A673 (cell line): ENCODE results near the gene FAHD1. TPM values are rescaled to one million over a fixed set of nuclear protein-coding genes. Genes with fewer than 3 reads are reported as not detected.

Source experiments
- BruUV-seq: library from RNA; stranded (reverse); fragments of 400-500 nt; replicated peaks from 2 replicates; lab custom pipeline; 2021; lab: Mats Ljungman, UMichigan
- CTCF ChIA-PET: fragments of 300-600 bp; sonication (Branson Sonifier 250); formaldehyde crosslinking; loops from one replicate; lab custom pipeline; 2022; ENCODE audit warnings: antibody characterized with exemption; lab: Charles Lee
- POLR2A ChIA-PET: fragments of 300-600 bp; sonication (Branson Sonifier 250); formaldehyde crosslinking; loops from one replicate; lab custom pipeline; 2022; ENCODE audit warnings: antibody characterized with exemption; ENCODE audit not compliant: low non-redundant PET; lab: Charles Lee
- DNase-seq: peaks from one replicate; pipeline ENCODE4 v3.0.0-alpha.2; 2015; ENCODE audit warnings: low spot score
- H3K27ac ChIP-seq: fragments of 200-600 bp; sonication (generic); 2 replicates; pipeline ENCODE4 v1.5.1; 2016; ENCODE audit warnings: mixed run types, low read depth, mild to moderate bottlenecking, mixed read lengths, antibody characterized with exemption, low read length; ENCODE audit not compliant: poor library complexity, severe bottlenecking
- H3K27me3 ChIP-seq: fragments of 200-600 bp; sonication (generic); replicated peaks from 2 replicates; pipeline ENCODE4 v1.6.1; 2017; ENCODE audit warnings: mixed run types, low read depth, mild to moderate bottlenecking, mixed read lengths, antibody characterized with exemption, low read length; ENCODE audit not compliant: insufficient read depth, poor library complexity
- H3K36me3 ChIP-seq: fragments of 200-600 bp; sonication (generic); 2 replicates; pipeline ENCODE4 v1.6.1; 2016; ENCODE audit warnings: mixed run types, mild to moderate bottlenecking, mixed read lengths, antibody characterized with exemption, low read length; ENCODE audit not compliant: insufficient read depth, poor library complexity, severe bottlenecking
- H3K4me1 ChIP-seq: fragments of 200-600 bp; sonication (generic); 2 replicates; pipeline ENCODE4 v1.6.1; 2017; ENCODE audit warnings: mixed run types, mild to moderate bottlenecking, mixed read lengths, antibody characterized with exemption, low read length; ENCODE audit not compliant: insufficient read depth, poor library complexity, severe bottlenecking
- H3K4me3 ChIP-seq: fragments of 200-600 bp; sonication (generic); 2 replicates; pipeline ENCODE4 v1.5.1; 2016; ENCODE audit warnings: low read depth, mixed run types, mild to moderate bottlenecking, mixed read lengths, low read length; ENCODE audit not compliant: poor library complexity, severe bottlenecking
- H3K9me3 ChIP-seq: fragments of 200-600 bp; sonication (generic); 2 replicates; pipeline ENCODE4 v1.6.1; 2016; ENCODE audit warnings: mixed run types, low read depth, mild to moderate bottlenecking, mixed read lengths, antibody characterized with exemption, low read length; ENCODE audit not compliant: poor library complexity, severe bottlenecking
- EZH2 ChIP-seq: fragments of 200-600 bp; sonication (generic); IDR thresholded peaks from 2 replicates; pipeline ENCODE4 v1.6.1; 2017; ENCODE audit warnings: borderline replicate concordance, low read depth, mild to moderate bottlenecking, mixed read lengths, antibody characterized with exemption, low read length; ENCODE audit not compliant: poor library complexity, severe bottlenecking
- intact Hi-C: fragments of 100-400 bp; cut with micrococcal nuclease; formaldehyde crosslinking; loops from one replicate; pipeline ENCODE4 v1.10.0; 2022; ENCODE audit not compliant: unreplicated experiment
- total RNA-seq: library from RNA; stranded (reverse); gene quantifications from 2 replicates; pipeline ENCODE4 v1.2.3, GENCODE V29; 2021
- TF ChIP-seq, protein P1 (sequence below): fragments of 300-800, 200-600 bp; sonication (generic); conservative IDR thresholded peaks from 2 replicates; pipeline ENCODE4 v1.5.1; 2017; ENCODE audit warnings: low read depth, mild to moderate bottlenecking, antibody characterized with exemption, low read length, moderate library complexity, mixed read lengths

FAHD1 gene
- total RNA-seq, 1 experiment from 2014 or later, result 19.9 TPM

DNA sequence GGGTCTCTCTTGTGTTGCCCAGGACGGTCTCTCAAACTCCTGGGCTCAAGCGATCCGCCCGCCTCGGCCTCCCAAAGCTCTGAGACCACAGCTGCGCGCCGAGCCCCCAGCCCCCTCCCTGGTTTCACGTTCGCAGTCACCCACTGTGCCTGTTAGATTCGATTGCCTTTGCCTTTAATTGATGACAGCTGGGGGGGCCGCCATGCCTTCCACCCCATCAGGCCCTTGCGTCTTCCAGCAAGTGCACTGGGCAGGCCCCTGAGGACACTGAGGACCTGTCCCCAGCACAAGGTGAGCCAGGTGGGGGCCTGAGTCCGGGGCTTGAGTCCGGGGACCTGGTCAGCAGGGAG, 36.8 kb upstream of the FAHD1 start:
- Histone ChIP-seq H3K27me3 (no peaks in the 10 kb centered on the region), H3K27ac (no peak overlapping the region), H3K4me1 (no peaks in the 10 kb centered on the region), H3K36me3 (peaks cover 18% of the 10 kb centered on the region), H3K9me3 (no peaks in the 10 kb centered on the region), H3K4me3 (no peak overlapping the region)
- no TSS peak for BruUV-seq
- no peak for TF ChIP-seq EZH2
- TF ChIP-seq, protein P1, sequence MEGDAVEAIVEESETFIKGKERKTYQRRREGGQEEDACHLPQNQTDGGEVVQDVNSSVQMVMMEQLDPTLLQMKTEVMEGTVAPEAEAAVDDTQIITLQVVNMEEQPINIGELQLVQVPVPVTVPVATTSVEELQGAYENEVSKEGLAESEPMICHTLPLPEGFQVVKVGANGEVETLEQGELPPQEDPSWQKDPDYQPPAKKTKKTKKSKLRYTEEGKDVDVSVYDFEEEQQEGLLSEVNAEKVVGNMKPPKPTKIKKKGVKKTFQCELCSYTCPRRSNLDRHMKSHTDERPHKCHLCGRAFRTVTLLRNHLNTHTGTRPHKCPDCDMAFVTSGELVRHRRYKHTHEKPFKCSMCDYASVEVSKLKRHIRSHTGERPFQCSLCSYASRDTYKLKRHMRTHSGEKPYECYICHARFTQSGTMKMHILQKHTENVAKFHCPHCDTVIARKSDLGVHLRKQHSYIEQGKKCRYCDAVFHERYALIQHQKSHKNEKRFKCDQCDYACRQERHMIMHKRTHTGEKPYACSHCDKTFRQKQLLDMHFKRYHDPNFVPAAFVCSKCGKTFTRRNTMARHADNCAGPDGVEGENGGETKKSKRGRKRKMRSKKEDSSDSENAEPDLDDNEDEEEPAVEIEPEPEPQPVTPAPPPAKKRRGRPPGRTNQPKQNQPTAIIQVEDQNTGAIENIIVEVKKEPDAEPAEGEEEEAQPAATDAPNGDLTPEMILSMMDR, result no peak
- DNase-seq, result no peak
- intact Hi-C loops, result no loop called here
- ChIA-PET POLR2A (interaction anchor here (0.6 kb wide), 1 partner anchor 11 kb away, joined by 3 read pairs; no protein-coding TSS in a partner anchor), CTCF (no interaction called here)

GRCh38 chr16:1790611-1791255, 36.3 kb upstream of the FAHD1 start:
- Histone ChIP-seq H3K27ac (no peak overlapping the region), H3K27me3 (no peaks in the 10 kb centered on the region), H3K4me3 (no peak overlapping the region), H3K4me1 (no peaks in the 10 kb centered on the region), H3K9me3 (no peaks in the 10 kb centered on the region), H3K36me3 (peaks cover 18% of the 10 kb centered on the region)
- BruUV-seq, result no TSS peak
- intact Hi-C loops, result no loop called here
- no peak for DNase-seq
- ChIA-PET CTCF (no interaction called here), POLR2A (interaction anchor here (0.6 kb wide), 1 partner anchor 11 kb away, joined by 3 read pairs; no protein-coding TSS in a partner anchor)
- no peak for TF ChIP-seq EZH2
- TF ChIP-seq, protein P1, result no peak

DNA sequence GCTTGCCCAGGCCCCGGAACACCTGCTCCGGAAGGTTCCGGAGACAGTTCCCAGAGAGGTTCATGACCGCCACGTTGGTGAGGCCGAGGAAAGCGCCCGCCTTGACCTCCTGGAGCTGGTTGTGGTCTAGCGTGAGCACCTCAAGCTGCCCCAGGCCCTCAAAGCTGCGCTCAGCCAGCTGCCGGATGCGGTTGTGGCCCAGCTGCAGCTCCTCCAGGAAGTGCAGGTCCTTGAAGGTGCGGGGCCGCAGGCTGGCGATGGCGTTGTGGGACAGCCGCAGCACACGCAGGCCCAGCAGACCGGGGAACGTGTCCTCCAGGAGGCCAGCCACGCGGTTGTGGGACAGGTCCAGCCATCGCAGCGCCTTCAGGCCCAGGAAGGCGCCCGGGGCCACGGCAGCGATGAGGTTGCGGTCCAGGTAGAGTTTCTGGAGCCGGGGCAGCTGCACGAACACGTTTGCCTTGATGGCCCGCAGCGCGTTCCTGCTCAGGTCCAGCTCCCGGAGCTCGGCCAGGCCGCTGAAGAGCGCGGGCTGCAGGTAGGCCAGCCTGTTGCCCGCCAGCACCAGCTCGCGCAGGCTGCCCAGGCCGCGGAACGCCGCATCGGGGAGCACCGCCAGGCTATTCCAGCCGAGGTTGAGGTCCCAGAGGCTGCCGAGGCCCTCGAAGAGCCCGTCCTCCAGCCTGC, 35.6 kb upstream of the FAHD1 start:
- no peaks in the 10 kb centered on the region for H3K9me3 ChIP-seq
- H3K4me3 ChIP-seq, result no peak overlapping the region
- DNase-seq, result no peak
- no peaks in the 10 kb centered on the region for H3K27me3 ChIP-seq
- ChIA-PET CTCF (no interaction called here), POLR2A (no interaction called here)
- no peak overlapping the region for H3K27ac ChIP-seq
- intact Hi-C loops, result no loop called here
- no peaks in the 10 kb centered on the region for H3K4me1 ChIP-seq
- TF ChIP-seq, protein P1, result no peak
- TF ChIP-seq EZH2, result no peak
- peaks cover 18% of the 10 kb centered on the region for H3K36me3 ChIP-seq
- no TSS peak for BruUV-seq
